ENCODE measurements around the gene WIPF1.

GRCh38 chr2:174609261-174609660 is 11.7 kb upstream of the WIPF1 start:
- TF ChIP-seq ZNF704 (tag by site-specific recombination; IDR thresholded peaks at IDR 0.05) (no peak), ZBTB21 (tag by site-specific recombination; IDR thresholded peaks at IDR 0.05) (no peak), FEZF1 (tag by site-specific recombination; IDR thresholded peaks at IDR 0.05) (no peak), ZNF121 (tag by site-specific recombination; IDR thresholded peaks at IDR 0.05) (no peak)
